Mammary epithelial cell (primary cell): ENCODE results near the gene PREX1.

ENCODE experiments used
- EZH2 ChIP-seq: IDR thresholded peaks from 2 replicates; pipeline ENCODE4 v1.6.1; 2012; ENCODE audit warnings: low read length, inconsistent platforms, borderline replicate concordance
- TF ChIP-seq, protein P1 (sequence below), 2 donors: IDR thresholded peaks in 1 of 2; conservative IDR thresholded peaks in 1 of 2; 2 replicates each; pipeline ENCODE4 v1.5.1; 2011 to 2012; ENCODE audit warnings: inconsistent platforms in 2 of 2, low read length in 2 of 2, mild to moderate bottlenecking in 2 of 2, control low read depth in 1 of 2, low read depth in 1 of 2; ENCODE audit not compliant: insufficient read depth in 1 of 2; ENCODE audit errors: extremely low read depth in 1 of 2

GRCh38 chr20:48791014-48791413, 36.8 kb downstream of the PREX1 start:
- TF ChIP-seq, protein P1, sequence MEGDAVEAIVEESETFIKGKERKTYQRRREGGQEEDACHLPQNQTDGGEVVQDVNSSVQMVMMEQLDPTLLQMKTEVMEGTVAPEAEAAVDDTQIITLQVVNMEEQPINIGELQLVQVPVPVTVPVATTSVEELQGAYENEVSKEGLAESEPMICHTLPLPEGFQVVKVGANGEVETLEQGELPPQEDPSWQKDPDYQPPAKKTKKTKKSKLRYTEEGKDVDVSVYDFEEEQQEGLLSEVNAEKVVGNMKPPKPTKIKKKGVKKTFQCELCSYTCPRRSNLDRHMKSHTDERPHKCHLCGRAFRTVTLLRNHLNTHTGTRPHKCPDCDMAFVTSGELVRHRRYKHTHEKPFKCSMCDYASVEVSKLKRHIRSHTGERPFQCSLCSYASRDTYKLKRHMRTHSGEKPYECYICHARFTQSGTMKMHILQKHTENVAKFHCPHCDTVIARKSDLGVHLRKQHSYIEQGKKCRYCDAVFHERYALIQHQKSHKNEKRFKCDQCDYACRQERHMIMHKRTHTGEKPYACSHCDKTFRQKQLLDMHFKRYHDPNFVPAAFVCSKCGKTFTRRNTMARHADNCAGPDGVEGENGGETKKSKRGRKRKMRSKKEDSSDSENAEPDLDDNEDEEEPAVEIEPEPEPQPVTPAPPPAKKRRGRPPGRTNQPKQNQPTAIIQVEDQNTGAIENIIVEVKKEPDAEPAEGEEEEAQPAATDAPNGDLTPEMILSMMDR (conservative IDR thresholded peaks at IDR 0.05 in 1 of 2, IDR thresholded peaks at IDR 0.05 in 1 of 2; ENCODE audit: extremely low read depth in 1 of 2, insufficient read depth in 1 of 2, low read depth in 1 of 2, low read length in 2 of 2) = no peak
- TF ChIP-seq EZH2 = no peak
